ENCODE measurements around the gene AQR. TPM values are rescaled to one million over a fixed set of nuclear protein-coding genes. Genes with fewer than 3 reads are reported as not detected.

AQR gene
- total RNA-seq, 1 experiment from 2014 or later: 30.7 TPM

GRCh38 chr15:34999906-35000305 lies 30.4 kb upstream of the AQR start:
- no TSS peak for BruUV-seq (replicated peaks)
- intact Hi-C loops (cut with micrococcal nuclease): no loop called here
- peak overlapping the region; percentile 66 for H3K27ac ChIP-seq (ENCODE audit: low read depth, low read length)

More at GRCh38 chr15:34999906-35000305, 30.4 kb upstream of the AQR start:
- no peak for TF ChIP-seq SRF (IDR thresholded peaks at IDR 0.05; ENCODE audit: low read depth)
- no peak for TF ChIP-seq FOSL1 (IDR thresholded peaks at IDR 0.05; ENCODE audit: low read depth)
- TF ChIP-seq ZBTB33 (IDR thresholded peaks at IDR 0.05; ENCODE audit: extremely low read depth, insufficient replicate concordance, low read length): no peak
- no peak for TF ChIP-seq YY1 (IDR thresholded peaks at IDR 0.05; ENCODE audit: extremely low read depth, insufficient replicate concordance, low read depth, low read length)
- no peak for TF ChIP-seq POLR2AphosphoS5 (IDR thresholded peaks at IDR 0.05; ENCODE audit: low read depth, low read length)
- no peak for TF ChIP-seq CTCF (IDR thresholded peaks at IDR 0.05 in 2 of 3, conservative IDR thresholded peaks at IDR 0.05 in 1 of 3; ENCODE audit: borderline replicate concordance in 1 of 3, insufficient read depth in 1 of 3, low read depth in 2 of 3, low read length in 2 of 3)
- TF ChIP-seq SIN3A (IDR thresholded peaks at IDR 0.05; ENCODE audit: low read depth): no peak
- TF ChIP-seq TCF7L2 (IDR thresholded peaks at IDR 0.05; ENCODE audit: borderline replicate concordance, extremely low read depth, insufficient read depth, insufficient read length): no peak
- TF ChIP-seq EGR1 (IDR thresholded peaks at IDR 0.05; ENCODE audit: low read depth): no peak
- TF ChIP-seq CBX3 (IDR thresholded peaks at IDR 0.05; ENCODE audit: low read depth): no peak
- no peak for TF ChIP-seq ELF1 (IDR thresholded peaks at IDR 0.05; ENCODE audit: borderline replicate concordance, low read depth)
- TF ChIP-seq MAX (IDR thresholded peaks at IDR 0.05): no peak
- no peak for TF ChIP-seq JUND (IDR thresholded peaks at IDR 0.05)
- no peak for TF ChIP-seq EZH2 (IDR thresholded peaks at IDR 0.05)
- no peak for TF ChIP-seq RAD21 (IDR thresholded peaks at IDR 0.05; ENCODE audit: low read depth)
- H3K4me1 ChIP-seq (ENCODE audit: control insufficient read depth in 1 of 2, insufficient read depth in 2 of 2, low read length in 2 of 2): peaks cover 10 to 15% of the 10 kb centered on the region in 2 experiments
- ChIA-PET CTCF (interaction anchor here (1.0 to 2.9 kb wide), 5 partner anchors 9 to 30 kb away, joined by 3 to 18 read pairs (median 5); partner anchors contain the start of gene AQR), POLR2A (interaction anchor here (1.0 to 1.6 kb wide), 3 partner anchors 12 to 19 kb away, joined by 5 to 11 read pairs (median 8); partner anchors contain the start of gene ZNF770), RAD21 (ENCODE audit: low non-redundant PET in 1 of 2, low total read pairs in 2 of 2, uncharacterized antibody in 2 of 2, unreplicated experiment in 2 of 2) (interaction anchor here in 1 of 2 experiments (0.6 kb wide), 1 partner anchor 44 kb away, joined by 4 read pairs; no protein-coding TSS in a partner anchor)
- H3K9me3 ChIP-seq (ENCODE audit: control insufficient read depth in 1 of 2, insufficient read depth in 1 of 2, low read depth in 1 of 2, low read length in 2 of 2): no peaks in the 10 kb centered on the region
- H3K4me3 ChIP-seq (replicated peaks in 1 of 2; ENCODE audit: low read depth in 1 of 2, low read length in 2 of 2): no peak overlapping the region
- H3K79me2 ChIP-seq (ENCODE audit: insufficient read depth, low read length): no peaks in the 10 kb centered on the region
- ATAC-seq: peak; percentile 54; the same call in 1 of the 2 replicates
- no peak overlapping the region for H2AFZ ChIP-seq (ENCODE audit: low read depth, low read length, poor library complexity, severe bottlenecking)
- peak overlapping the region; percentile 78 for H3K4me2 ChIP-seq (ENCODE audit: low read length)
- H3K27me3 ChIP-seq (ENCODE audit: insufficient read depth, low read length): no peaks in the 10 kb centered on the region
- no peaks in the 10 kb centered on the region for H3K36me3 ChIP-seq (ENCODE audit: control insufficient read depth in 1 of 2, insufficient read depth in 2 of 2, low read length in 2 of 2)
- no peaks in the 10 kb centered on the region for H4K20me1 ChIP-seq (ENCODE audit: insufficient read depth)
- H3K9me2 ChIP-seq (ENCODE audit: insufficient read depth): no peaks in the 10 kb centered on the region
- H3K9ac ChIP-seq (ENCODE audit: low read length): no peak overlapping the region; the same call in 1 of the 2 replicates
- no peak for DNase-seq (ENCODE audit: low read depth, low spot score)
